Adipocyte (in vitro differentiated cells): ENCODE measurements around the gene SAMD11.
"Not testable (repeated sequence)": the region's sequence is repeated elsewhere in the genome, so short reads cannot be mapped to it uniquely, and the experiment has no call there.

Experiments used
- DNase-seq: peaks from one replicate; pipeline ENCODE4 v3.0.0-alpha.2; 2015; ENCODE audit warnings: low read depth
- H3K27me3 ChIP-seq: replicated peaks from 2 replicates; pipeline ENCODE4 v1.7.0; 2013; ENCODE audit warnings: mild to moderate bottlenecking, low read length, moderate library complexity; ENCODE audit not compliant: control insufficient read depth, insufficient read depth
- H3K36me3 ChIP-seq: 2 replicates; pipeline ENCODE4 v1.7.0; 2013; ENCODE audit warnings: low read length, mild to moderate bottlenecking, moderate library complexity; ENCODE audit not compliant: control insufficient read depth, insufficient read depth, severe bottlenecking
- H3K4me1 ChIP-seq: 2 replicates; pipeline ENCODE4 v1.7.0; 2013; ENCODE audit warnings: mild to moderate bottlenecking, low read length, moderate library complexity; ENCODE audit not compliant: control insufficient read depth, insufficient read depth
- H3K4me3 ChIP-seq: 2 replicates; pipeline ENCODE4 v1.7.0; 2013; ENCODE audit warnings: mild to moderate bottlenecking, low read length, moderate library complexity
- H3K9ac ChIP-seq: 2 replicates; pipeline ENCODE4 v1.7.0; 2013; ENCODE audit warnings: mild to moderate bottlenecking, low read length, moderate library complexity
- H3K9me3 ChIP-seq: 2 replicates; pipeline ENCODE4 v1.7.0; 2013; ENCODE audit warnings: mild to moderate bottlenecking, low read length, moderate library complexity; ENCODE audit not compliant: control insufficient read depth

The SAMD11 gene

GRCh38 chr1:890661-891060 is 33.1 kb upstream of the SAMD11 start:
- Histone ChIP-seq H3K4me3 (no peak overlapping the region), H3K9ac (no peak overlapping the region), H3K9me3 (no peaks in the 10 kb centered on the region), H3K27me3 (peaks cover 33% of the 10 kb centered on the region), H3K36me3 (no peaks in the 10 kb centered on the region), H3K4me1 (no peaks in the 10 kb centered on the region)
- DNase-seq: no peak

DNA sequence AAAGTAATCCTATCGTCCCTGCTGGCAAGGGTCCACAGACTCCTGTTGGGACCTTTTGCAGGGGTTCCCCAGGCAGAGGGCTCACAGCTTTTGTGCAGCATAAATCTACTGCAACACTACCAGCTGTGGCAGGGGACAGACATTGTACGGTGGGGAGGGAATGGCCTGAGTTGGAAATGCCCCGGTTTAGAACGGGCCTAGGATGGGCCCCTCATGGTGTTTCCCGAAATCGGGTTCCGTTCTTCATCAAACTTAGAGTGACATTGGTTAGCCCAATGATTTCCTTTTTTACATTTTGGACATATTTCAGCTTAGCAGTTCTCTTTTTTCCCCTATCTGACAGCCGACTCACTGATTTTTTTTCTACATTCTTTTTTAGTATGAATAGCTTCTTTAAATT is 26.5 kb upstream of the SAMD11 start:
- Histone ChIP-seq H3K9ac (no peak overlapping the region), H3K36me3 (no peaks in the 10 kb centered on the region), H3K9me3 (no peaks in the 10 kb centered on the region), H3K4me3 (no peak overlapping the region), H3K4me1 (no peaks in the 10 kb centered on the region), H3K27me3 (peaks cover 40% of the 10 kb centered on the region)
- DNase-seq: no peak

DNA sequence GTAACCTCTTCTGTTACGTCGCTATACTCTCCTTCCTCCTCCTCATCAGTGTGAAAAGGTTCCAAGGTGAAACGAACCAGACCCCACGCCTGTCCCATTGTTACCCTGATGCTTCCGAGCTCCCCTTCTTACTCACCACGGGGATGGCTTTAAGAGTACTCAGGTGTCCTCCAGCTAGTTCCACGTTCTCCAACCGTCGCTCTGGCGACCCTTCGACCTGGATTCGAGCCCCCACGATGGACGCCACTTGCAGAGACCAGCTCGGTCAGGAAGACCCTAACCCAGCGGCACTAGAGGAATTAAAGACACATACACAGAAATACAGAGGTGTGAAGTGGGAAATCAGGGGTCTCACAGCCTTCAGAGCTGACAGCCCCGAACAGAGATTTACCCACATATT is 25.8 kb upstream of the SAMD11 start:
- not testable (repeated sequence) for H3K4me3 ChIP-seq, H3K4me1 ChIP-seq, H3K9ac ChIP-seq, DNase-seq, H3K9me3 ChIP-seq, H3K36me3 ChIP-seq
- peaks cover 39% of the 10 kb centered on the region for H3K27me3 ChIP-seq

DNA sequence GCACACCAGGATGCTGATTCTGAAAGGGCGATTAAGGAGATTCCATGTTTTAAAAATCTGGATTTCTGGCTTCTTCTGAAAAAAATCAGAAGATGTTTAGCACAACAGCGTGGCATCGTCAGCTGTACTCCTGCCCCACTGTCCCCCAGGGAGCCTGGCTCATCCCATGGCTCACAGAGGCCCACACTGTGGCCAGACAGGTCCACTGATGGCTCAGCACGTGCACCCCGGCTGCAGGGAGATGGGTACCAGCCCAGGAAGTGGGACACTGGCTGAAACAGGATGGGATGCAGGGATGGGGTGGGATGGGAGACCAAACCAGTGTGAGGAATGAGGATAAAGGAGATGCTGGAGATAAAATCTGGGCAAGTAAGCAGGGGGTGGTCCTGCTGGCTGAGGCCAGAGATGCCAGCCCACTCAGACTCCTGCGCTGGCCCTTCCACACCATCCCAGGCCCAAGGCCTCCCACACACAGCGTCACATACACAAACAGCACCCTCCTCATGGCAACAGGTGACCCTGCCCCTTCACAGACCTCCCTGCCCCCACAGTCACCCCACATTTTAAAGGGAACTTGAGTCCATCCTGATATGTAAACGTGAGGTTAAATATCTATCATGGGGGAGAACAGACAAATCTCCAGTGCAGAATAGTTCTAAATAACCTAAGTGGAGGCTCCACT is 23.9 kb upstream of the SAMD11 start:
- Histone ChIP-seq H3K27me3 (peaks cover 37% of the 10 kb centered on the region), H3K4me1 (no peaks in the 10 kb centered on the region), H3K9ac (no peak overlapping the region), H3K36me3 (no peaks in the 10 kb centered on the region), H3K9me3 (no peaks in the 10 kb centered on the region), H3K4me3 (no peak overlapping the region)
- no peak for DNase-seq

DNA sequence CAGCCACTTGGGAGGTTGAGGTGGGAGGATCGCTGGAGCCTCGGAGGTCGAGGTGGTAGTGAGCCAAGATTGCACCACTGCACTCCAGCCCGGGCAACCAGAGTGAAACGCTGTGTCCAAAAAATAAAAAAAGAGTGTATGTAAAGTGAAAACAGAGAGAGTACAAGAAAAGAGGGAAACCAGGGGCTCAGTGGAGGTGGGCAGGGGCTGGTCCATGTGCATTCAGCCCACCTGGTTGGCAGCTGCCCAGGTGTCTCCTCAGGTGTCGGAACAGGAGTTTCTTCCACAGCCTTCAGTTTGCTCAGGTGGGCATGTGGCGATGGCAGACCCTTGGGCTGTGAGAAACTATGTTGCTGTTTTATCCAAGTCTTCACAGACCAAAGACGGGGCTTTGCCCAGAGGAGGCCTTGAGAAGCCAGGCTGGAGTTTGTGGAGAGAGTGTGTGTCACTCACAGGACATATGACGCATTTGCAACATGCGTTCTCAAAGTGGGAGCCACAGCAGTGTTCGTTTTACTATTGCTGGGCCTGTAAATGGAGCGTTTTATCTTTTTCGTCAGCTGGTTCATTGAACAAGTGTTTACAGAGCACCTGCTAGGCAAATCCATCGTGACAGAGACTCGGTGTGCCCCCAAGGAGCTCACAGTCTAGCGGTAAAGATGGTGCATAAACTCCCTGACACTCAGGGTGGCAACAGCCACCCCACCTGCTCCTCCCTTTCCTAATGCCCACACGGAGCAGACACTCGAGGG is 22.4 kb upstream of the SAMD11 start:
- no peaks in the 10 kb centered on the region for H3K36me3 ChIP-seq
- H3K9me3 ChIP-seq: no peaks in the 10 kb centered on the region
- peaks cover 32% of the 10 kb centered on the region for H3K27me3 ChIP-seq
- no peak overlapping the region for H3K9ac ChIP-seq
- peaks cover 10% of the 10 kb centered on the region for H3K4me1 ChIP-seq
- H3K4me3 ChIP-seq: no peak overlapping the region
- DNase-seq: no peak

- DNase-seq: no peak
- H3K27me3 ChIP-seq: peaks cover 24% of the 10 kb centered on the region
- H3K9ac ChIP-seq: no peak overlapping the region
- peaks cover 17% of the 10 kb centered on the region for H3K4me1 ChIP-seq
- no peaks in the 10 kb centered on the region for H3K9me3 ChIP-seq
- no peaks in the 10 kb centered on the region for H3K36me3 ChIP-seq
- H3K4me3 ChIP-seq: no peak overlapping the region
These were observed 20.9 kb upstream of the SAMD11 start for GRCh38 chr1:902802-903201.

- H3K9me3 ChIP-seq: no peaks in the 10 kb centered on the region
- no peak overlapping the region for H3K9ac ChIP-seq
- no peak overlapping the region for H3K4me3 ChIP-seq
- peaks cover 17% of the 10 kb centered on the region for H3K4me1 ChIP-seq
- H3K27me3 ChIP-seq: peaks cover 21% of the 10 kb centered on the region
- no peaks in the 10 kb centered on the region for H3K36me3 ChIP-seq
- no peak for DNase-seq
These were observed 20.4 kb upstream of the SAMD11 start for GRCh38 chr1:903305-903704.

DNA sequence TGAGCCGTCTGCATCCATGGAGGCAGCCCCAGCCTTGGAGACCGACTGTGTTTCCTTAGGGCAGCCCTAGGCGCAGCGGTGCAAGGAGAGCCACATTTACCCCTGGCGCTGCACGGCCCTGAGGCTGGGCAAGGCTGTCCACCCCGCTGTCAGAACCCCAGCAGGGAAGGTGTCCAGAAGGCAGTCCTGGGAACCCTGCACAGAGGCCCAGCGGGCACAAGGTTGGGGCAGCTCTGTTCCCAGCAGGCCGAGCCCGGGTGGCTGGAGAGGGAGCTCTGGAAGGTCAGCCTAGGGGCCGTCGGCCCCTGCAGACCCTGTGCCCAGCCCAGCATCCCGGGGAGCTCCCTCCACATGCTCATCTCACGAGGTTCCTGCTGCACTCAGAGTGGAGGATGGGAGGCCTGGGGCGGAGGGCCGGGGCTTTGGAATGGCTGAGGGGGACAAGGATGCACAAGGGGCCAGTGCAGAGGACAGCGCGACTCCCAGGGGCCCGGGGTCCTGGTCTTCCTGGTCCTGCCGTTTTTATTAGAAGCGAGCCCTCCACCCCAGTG is 19.9 kb upstream of the SAMD11 start:
- DNase-seq: no peak
- Histone ChIP-seq H3K36me3 (no peaks in the 10 kb centered on the region), H3K27me3 (peaks cover 18% of the 10 kb centered on the region), H3K9me3 (no peaks in the 10 kb centered on the region), H3K4me1 (peaks cover 17% of the 10 kb centered on the region), H3K4me3 (no peak overlapping the region), H3K9ac (no peak overlapping the region)

- H3K27me3 ChIP-seq: peaks cover 15% of the 10 kb centered on the region
- peaks cover 17% of the 10 kb centered on the region for H3K4me1 ChIP-seq
- H3K9ac ChIP-seq: no peak overlapping the region
- H3K36me3 ChIP-seq: no peaks in the 10 kb centered on the region
- no peaks in the 10 kb centered on the region for H3K9me3 ChIP-seq
- H3K4me3 ChIP-seq: no peak overlapping the region
- DNase-seq: peak; percentile 92
These were observed 19.3 kb upstream of the SAMD11 start for GRCh38 chr1:904310-904950.

- no peaks in the 10 kb centered on the region for H3K36me3 ChIP-seq
- peak; percentile 68 for DNase-seq
- peaks cover 17% of the 10 kb centered on the region for H3K4me1 ChIP-seq
- peaks cover 8% of the 10 kb centered on the region for H3K27me3 ChIP-seq
- H3K4me3 ChIP-seq: peak overlapping the region; percentile 76
- no peaks in the 10 kb centered on the region for H3K9me3 ChIP-seq
- peak overlapping the region; percentile 65 for H3K9ac ChIP-seq
These were observed 18.5 kb upstream of the SAMD11 start for GRCh38 chr1:905071-905749.
